Adrenal gland (tissue), 5 donors: ENCODE measurements around the gene TIPARP.

Experiments used
- POLR2A ChIP-seq, 2 donors: fragments of 450-650 bp; IDR thresholded peaks; one replicate each; pipeline ENCODE4 v1.6.1; 2017; ENCODE audit warnings: antibody characterized with exemption in 2 of 2, mild to moderate bottlenecking in 2 of 2, moderate library complexity in 1 of 2
- TF ChIP-seq, protein P1 (sequence below), 6 experiments: fragments of 450-650 bp in 4 of 6; fragments of 200-600 bp in 2 of 6; sonication (generic) in 1 of 6; IDR thresholded peaks; 1 replicate in 5 of 6; 2 replicates in 1 of 6; pipeline versions ENCODE4 v1.5.1 to v1.8.0; 2016 to 2021; ENCODE audit warnings: antibody characterized with exemption in 6 of 6, mild to moderate bottlenecking in 2 of 6, moderate library complexity in 1 of 6
- donor health status: DM: no; HTN: no; CAD: no.

DNA sequence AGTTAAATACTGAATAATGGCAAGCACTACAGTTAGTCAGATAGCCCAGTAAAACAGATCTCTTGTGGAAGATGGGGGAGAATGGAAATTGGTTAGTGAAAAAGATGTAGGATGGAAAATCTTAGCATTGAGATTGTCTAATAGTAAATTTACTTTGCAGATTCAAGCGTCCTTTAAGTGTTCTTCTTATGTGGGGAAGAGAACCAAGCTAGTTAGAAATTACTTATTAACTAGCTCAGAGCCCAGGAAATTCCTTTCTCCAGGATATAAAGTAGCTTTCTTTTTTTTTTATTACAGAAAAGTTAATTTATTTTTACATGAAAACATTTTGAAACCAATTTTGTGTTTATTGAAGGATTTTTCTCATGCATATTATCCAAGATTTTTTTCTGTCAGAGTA is 36.7 kb downstream of the TIPARP start:
- TF ChIP-seq, protein P1, sequence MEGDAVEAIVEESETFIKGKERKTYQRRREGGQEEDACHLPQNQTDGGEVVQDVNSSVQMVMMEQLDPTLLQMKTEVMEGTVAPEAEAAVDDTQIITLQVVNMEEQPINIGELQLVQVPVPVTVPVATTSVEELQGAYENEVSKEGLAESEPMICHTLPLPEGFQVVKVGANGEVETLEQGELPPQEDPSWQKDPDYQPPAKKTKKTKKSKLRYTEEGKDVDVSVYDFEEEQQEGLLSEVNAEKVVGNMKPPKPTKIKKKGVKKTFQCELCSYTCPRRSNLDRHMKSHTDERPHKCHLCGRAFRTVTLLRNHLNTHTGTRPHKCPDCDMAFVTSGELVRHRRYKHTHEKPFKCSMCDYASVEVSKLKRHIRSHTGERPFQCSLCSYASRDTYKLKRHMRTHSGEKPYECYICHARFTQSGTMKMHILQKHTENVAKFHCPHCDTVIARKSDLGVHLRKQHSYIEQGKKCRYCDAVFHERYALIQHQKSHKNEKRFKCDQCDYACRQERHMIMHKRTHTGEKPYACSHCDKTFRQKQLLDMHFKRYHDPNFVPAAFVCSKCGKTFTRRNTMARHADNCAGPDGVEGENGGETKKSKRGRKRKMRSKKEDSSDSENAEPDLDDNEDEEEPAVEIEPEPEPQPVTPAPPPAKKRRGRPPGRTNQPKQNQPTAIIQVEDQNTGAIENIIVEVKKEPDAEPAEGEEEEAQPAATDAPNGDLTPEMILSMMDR (IDR thresholded peaks at IDR 0.05), result no peak
- TF ChIP-seq POLR2A (IDR thresholded peaks at IDR 0.05), result no peak
